Endometrial microvascular endothelial cells (primary cell): Measurements from ENCODE around the gene ATP7B. TPM values are rescaled to one million over a fixed set of nuclear protein-coding genes. Genes with fewer than 3 reads are reported as not detected.
"Not testable (repeated sequence)": the region's sequence is repeated elsewhere in the genome, so short reads cannot be mapped to it uniquely, and the experiment has no call there.

Experiments used
- in situ Hi-C: cut with HindIII; loops from 2 replicates; pipeline ENCODE4 v1.10.0; 2017; ENCODE audit warnings: low sequenced_read_pairs, low pct_unique_long_range_greater_than_20kb; ENCODE audit errors: inconsistent ontology term
- total RNA-seq: library from RNA; depleted of rRNA; stranded (reverse); fragments of >200 nt; gene quantifications from one replicate; pipeline ENCODE4 v1.2.3, GENCODE V29; 2015; ENCODE audit errors: inconsistent ontology term

The ATP7B gene
- total RNA-seq, 1 donor from 2014 or later = 8.3 TPM

- in situ Hi-C loops = no loop called here
Observed at GRCh38 chr13:51912511-51913225, 98.6 kb downstream of the ATP7B start.

- in situ Hi-C loops = no loop called here
Observed at GRCh38 chr13:51912091-51912490, 99.2 kb downstream of the ATP7B start.

GRCh38 chr13:51910508-51910907 is 100.7 kb downstream of the ATP7B start:
- in situ Hi-C loops = no loop called here

GRCh38 chr13:51909265-51909664 is 102.0 kb downstream of the ATP7B start:
- in situ Hi-C loops = not testable (repeated sequence)

- in situ Hi-C loops = no loop called here
Observed at GRCh38 chr13:51907040-51907732, 104.1 kb downstream of the ATP7B start.

GRCh38 chr13:51906581-51906980 is 104.7 kb downstream of the ATP7B start:
- in situ Hi-C loops = no loop called here

- in situ Hi-C loops = no loop called here
Observed at GRCh38 chr13:51905787-51906186, 105.5 kb downstream of the ATP7B start.

- in situ Hi-C loops = no loop called here
Observed at GRCh38 chr13:51902776-51903175, 108.5 kb downstream of the ATP7B start.

- in situ Hi-C loops = no loop called here
Observed at GRCh38 chr13:51900471-51900870, 110.8 kb downstream of the ATP7B start.

- in situ Hi-C loops = no loop called here
Observed at GRCh38 chr13:51895906-51896888, 115.1 kb downstream of the ATP7B start.

GRCh38 chr13:51894239-51894638 is 117.0 kb downstream of the ATP7B start:
- in situ Hi-C loops = no loop called here

GRCh38 chr13:51892657-51893056 is 118.6 kb downstream of the ATP7B start:
- in situ Hi-C loops = no loop called here

GRCh38 chr13:51887468-51887867 is 123.8 kb downstream of the ATP7B start:
- in situ Hi-C loops = no loop called here

- in situ Hi-C loops = no loop called here
Observed at GRCh38 chr13:51885651-51886050, 125.6 kb downstream of the ATP7B start.

GRCh38 chr13:51883226-51883600 is 128.0 kb downstream of the ATP7B start:
- in situ Hi-C loops = no loop called here

Other genes with a start within 250 kb of the ATP7B start
- gene DHRS12, start 207.3 kb downstream of the ATP7B start, total RNA-seq = 2.1 TPM
- not detected for gene TMEM272, start 166.3 kb downstream of the ATP7B start, total RNA-seq
- gene CCDC70, start 149.5 kb downstream of the ATP7B start, total RNA-seq = 1.3 TPM
- gene ALG11, start 948 bp upstream of the ATP7B start, total RNA-seq = 21.8 TPM
- 8.3 TPM for gene UTP14C, start 13.2 kb upstream of the ATP7B start, total RNA-seq
- not detected for gene NEK5, start 117.6 kb upstream of the ATP7B start, total RNA-seq
- 21.4 TPM for gene NEK3, start 148.1 kb upstream of the ATP7B start, total RNA-seq